NCI-H1417 (cell line): ENCODE data around the gene FLT1.

ENCODE experiments used
- DNase-seq, 3 experiments: peaks; one replicate each; lab custom pipeline; 2025; lab: John Stamatoyannopoulos, UW

Gene FLT1

DNA sequence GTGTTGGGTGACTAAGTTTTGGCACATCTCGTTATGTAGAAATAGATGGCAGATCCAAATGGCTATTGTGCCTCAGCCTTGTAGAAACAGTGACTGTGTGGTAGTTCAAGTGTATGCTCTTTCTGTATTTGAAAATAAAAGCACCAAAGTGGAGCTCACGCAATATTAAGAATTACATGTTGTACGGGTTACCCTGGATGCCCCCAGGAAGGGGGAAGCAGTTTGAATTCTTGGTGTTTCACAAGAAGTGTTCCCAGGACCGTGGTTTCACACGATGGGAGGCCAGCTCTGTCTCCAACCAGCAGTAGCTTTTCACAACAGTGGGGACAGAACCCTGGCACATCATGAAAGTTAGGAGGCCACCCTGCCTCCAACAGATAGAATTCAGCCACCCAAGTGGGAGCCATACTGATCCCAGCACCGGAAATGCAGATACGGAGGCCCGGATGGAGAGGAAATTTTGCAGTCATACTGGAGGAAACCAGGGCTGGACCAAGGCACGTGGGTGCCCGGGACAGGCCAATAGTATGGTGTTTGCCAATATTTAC lies 8.9 kb downstream of the FLT1 start:
- no peak for DNase-seq

DNA sequence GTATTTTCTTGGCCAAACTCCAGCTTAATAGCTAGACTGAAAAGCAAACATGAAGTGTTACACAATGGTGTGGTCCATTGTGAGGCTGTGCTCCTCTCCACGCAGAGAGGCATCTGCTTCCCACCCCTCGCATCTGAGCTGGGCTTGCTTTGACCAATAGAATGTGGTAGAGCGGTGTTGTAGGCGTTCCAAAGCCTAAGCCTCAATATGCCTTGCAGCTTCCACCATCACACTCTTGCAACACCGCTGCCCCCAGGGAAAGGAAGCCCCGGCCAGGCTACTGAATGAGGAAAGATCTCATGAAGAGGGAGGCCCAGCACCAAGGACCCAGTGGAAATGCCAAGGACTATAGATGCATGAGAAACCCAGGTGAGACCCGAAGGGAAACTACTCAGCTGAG lies 9.4 kb downstream of the FLT1 start:
- DNase-seq, result no peak

DNA sequence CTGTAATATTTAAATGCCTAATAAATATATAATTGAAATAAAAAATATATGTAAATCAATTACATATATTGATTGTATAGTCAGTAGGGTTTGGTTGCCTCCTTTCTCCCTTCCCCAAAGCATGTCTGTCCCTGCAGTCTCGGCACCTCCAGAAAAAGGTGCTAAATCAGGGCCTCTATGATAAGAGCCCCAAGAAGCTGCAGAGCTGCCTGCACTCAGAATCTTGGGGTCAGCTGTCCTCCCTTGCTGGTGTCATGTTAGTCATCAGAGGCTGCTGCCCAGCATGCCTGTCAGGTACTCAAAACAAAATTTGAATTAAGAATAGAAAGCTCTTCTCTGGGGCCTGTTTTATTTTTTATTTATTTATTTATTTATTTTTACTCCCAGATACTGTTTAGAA lies 9.8 kb downstream of the FLT1 start:
- DNase-seq, result no peak

DNA sequence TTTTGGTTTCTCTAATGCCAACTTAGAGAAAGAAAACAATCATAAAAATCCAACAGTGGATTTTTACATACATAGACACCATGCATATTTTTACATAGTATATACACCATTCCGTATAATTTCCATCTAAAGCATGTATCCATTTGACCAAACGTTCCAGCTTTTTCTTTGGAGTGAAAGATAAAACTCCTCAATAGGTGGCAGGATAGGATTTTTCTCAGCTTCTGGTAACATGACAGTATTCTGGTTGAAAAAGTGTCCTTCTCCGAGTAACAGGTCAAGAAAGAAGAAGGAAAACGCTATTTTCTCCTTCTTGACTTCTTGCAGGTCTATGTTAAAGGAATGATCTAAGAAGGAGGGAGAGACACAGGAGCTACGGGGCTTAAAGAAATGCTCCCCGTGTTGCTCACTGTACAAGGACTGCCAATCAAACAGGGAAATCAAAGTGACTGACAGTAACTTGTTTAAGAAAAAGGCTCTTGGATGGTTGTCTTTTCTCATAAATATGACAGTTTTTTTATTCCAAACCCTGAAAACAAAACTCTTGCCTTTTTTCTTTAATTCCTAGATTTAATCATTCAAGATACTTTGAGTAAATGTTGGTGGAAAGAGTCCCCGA lies 11.5 kb downstream of the FLT1 start:
- no peak for DNase-seq

DNA sequence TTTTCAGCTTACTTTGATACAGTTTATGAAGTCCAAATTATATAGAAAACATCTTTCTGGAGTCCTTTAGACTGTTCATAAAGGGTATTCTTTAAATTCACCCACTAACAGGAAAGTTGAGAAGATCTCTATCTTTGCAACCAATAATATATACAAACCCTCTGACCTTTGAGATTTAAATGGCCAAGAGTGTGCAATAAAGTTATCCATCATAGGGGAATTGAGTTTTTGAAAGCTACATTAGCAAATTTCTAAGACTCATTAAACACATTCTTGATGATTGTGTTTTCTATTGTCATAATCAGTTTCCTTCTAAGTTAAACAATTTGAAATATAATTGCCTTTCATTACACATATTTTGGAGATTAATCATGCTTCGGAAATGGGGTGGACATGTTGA lies 15.9 kb downstream of the FLT1 start:
- no peak for DNase-seq

DNA sequence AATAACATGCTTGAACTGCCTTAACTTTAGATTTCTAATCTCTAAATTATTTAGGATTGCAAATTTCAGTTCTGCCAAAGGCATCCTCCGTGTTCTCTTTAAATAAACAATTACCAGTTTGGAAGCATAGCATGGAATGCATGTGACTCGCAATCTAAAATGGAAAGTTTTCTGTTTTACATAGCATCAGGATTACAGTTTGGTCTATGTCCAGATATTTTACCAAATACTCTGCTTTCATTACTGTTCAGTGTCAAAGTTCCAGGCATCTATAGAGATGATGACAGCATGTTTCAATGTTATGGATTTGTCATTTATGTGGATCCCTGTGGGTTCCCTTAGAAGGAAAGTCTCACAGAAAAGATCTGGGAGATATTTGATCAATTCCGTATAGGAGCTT lies 16.8 kb downstream of the FLT1 start:
- DNase-seq, result no peak

DNA sequence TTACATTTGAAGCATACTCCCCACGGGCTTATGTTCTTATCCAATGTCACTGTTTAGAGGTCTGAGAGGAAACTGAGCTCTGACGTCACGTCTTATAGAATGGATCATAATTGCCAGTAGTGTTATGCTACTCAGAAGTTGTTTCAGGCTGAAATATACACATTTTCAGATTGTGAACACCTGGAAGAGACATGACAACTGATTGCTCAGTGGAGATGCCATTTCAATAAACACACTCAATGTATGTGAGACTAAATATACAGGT lies 17.3 kb downstream of the FLT1 start:
- no peak for DNase-seq

- DNase-seq, result no peak
Measured at GRCh38 chr13:28476919-28477708, 17.8 kb downstream of the FLT1 start.

GRCh38 chr13:28475916-28476725 lies 18.8 kb downstream of the FLT1 start:
- no peak for DNase-seq

DNA sequence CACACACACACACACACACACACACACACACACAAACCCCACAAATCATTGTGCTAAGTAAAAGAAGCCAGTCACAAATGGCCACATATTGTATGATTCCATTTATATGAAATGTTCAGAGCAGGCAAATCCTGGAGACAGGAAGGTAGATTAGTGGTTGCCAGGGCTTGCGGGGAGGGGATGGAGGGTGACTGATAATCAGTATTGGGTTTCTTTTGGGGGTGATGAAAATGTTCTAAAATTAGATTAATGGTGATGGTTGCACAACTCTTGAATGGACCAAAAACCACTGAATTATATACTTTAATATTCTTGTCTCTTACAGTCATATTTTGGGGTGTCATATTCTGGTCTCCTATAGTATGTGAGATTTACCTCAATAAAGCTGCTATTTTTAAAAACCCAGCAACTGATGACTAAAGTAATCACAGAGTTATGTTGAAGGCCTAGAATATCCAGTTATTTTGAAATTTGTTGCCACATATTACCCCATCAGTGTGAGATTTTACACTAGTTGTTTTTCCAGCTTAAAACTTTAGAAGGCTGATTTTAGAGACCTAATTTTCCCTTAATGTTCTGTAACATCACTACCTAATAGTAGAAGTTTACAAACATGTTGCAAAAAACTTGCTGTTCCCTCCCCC lies 20.3 kb downstream of the FLT1 start:
- no peak for DNase-seq

DNA sequence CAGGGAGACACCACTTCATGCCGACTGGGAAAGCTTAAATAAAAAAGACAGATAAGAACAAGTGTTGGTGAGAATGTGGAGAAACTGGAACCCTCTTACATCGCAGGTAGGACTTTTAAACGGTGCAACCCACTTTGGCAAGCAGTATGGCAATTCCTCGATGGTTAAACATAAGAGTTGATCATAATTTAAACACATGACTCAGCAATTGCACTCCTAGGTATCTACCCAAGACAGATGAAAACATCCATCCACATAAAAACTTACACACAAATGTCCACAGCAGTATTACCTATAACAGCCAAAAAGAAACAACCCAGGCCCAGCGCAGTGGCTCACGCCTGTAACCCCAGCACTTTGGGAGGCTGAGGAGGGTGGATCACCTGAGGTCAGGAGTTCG lies 21.9 kb downstream of the FLT1 start:
- DNase-seq, result no peak

GRCh38 chr13:28471421-28471820 lies 23.5 kb downstream of the FLT1 start:
- DNase-seq, result no peak

- no peak for DNase-seq
Measured at GRCh38 chr13:28470296-28470695, 24.6 kb downstream of the FLT1 start.

DNA sequence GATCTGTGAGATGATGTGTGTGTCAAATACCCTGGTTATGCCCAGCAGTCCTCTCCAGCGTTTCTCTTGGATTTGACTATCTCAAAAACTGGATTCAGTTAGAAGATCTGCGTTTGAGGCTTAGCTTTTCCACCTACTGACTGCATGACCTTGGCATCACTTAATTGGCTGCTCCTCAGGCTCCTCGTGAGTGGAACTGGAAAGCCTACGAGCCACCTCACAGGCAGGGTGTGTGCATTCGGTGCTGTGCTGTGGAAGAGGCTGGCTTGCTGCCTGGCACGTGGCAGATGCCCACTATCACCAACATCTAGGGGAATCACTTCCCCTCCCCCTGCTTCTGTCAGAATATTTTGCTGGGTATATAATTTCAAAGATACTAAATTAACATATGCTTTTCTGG lies 25.6 kb downstream of the FLT1 start:
- no peak for DNase-seq

DNA sequence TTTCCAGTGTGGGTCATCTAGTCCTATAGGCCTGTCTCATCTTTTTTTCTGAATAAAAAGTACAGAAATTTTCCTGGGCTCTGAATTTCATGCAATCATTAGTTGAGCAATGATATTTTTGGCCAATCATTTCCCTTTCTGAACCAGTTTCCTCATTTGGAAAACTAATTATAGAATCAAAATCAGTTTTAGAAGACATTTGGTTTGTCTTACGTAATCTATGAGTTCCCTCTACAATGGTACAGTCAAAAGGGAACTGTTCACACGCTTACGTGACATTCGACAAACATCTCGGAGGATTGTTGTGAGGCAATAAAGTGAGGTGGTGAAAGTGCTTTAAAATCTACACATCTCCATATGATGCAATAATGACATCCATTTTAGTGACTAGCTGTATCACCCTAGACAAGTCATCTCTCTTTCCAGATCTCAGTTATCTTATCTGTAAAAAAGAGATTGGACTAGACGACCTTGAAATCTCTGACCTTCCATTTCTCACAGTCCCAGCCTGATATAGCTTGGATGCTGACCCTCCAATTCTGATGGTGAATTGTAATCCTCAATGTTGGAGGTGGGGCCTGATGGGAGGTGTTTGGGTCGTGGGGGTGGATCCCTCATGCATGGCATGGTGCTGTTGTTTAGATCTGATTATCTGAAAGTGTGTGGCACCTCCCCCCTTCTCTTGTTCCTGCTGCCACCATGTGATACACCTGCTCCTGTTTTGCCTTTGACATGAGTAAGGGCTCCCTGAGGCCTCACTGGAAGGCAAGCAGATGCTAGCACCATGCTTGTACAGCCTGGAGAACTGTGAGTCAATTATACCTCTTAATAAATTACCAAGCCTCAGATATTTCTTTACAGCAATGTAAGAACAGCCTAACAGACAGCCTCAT lies 26.7 kb downstream of the FLT1 start:
- DNase-seq, result no peak

DNA sequence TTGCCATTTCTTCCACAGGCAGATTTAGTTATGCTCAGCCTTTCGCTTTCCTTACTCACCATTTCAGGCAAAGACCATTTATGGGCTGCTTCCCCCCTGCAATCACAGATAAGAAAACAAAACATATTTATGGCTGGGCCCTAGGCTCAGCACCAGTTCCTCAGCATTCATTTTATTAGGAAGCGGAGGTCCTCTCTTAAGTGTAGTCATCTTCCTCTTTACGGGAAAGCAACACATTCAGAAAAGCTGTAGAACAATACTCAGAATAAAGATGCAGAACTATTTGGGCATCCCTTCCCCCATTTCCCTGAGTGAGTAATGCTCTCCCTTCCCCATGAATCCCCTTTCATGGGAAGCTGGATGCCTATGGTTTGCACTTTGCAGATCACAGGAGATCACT lies 27.9 kb downstream of the FLT1 start:
- no peak for DNase-seq

DNA sequence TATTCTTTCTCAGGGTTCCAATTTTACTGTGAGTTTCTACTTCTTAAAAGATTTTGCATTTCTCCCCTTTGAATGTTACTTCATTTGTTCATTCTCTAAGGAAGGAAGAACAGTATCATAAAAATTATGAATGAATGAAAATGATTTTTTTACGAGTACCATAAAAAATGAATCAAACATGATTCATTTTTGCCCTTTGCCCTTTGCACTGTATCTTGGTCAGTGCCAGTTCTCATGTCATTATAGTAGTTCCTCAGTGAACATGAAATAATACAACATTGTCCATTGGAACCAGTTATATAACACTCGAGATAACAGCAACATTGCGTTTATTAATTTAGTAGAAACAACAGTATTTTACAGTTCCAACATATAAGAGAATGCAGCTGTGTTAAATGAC lies 28.8 kb downstream of the FLT1 start:
- DNase-seq, result no peak

- DNase-seq, result no peak
Measured at GRCh38 chr13:28464861-28465460, 30.0 kb downstream of the FLT1 start.

GRCh38 chr13:28463481-28463880 lies 31.4 kb downstream of the FLT1 start:
- DNase-seq, result no peak

DNA sequence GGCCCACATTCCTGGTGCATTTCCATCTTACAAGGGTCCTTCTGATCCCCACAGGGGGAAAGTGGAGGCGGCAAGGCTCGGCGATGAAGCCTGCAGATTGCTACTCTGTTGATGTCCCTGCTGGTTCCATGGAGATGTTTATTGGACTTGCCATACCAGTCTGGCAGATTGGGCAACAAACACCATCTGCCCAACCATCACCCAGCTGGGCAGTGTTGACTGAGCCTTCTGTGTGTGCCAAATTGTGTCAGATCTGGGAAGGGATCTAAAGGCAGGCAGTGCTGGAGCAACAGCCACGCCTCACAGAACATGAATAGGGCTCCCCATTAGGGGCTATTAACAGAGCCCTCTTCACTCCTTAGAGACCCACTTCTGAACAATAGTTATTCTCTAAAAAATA lies 35.0 kb downstream of the FLT1 start:
- no peak for DNase-seq

- no peak for DNase-seq
Measured at GRCh38 chr13:28458608-28459007, 36.3 kb downstream of the FLT1 start.
